GM12878 (cell line): ENCODE data around the gene KIAA0825. TPM values are rescaled to one million over a fixed set of nuclear protein-coding genes. Genes with fewer than 3 reads are reported as not detected.

ENCODE experiments used
- ATAC-seq: fragments of 200-7000 bp; cut with Tn5 transposase; 3 replicates; pipeline ENCODE4 v1.9.1; 2020; ENCODE audit warnings: mild to moderate bottlenecking, moderate library complexity
- BruUV-seq: library from RNA; stranded (reverse); fragments of 400-500 nt; replicated peaks from 2 replicates; lab custom pipeline; 2021; lab: Mats Ljungman, UMichigan
- CTCF ChIA-PET: fragments of 300-600 bp; sonication (Branson Sonifier 250); formaldehyde crosslinking; extraction: SDS; loops from one replicate; lab custom pipeline; 2021; ENCODE audit warnings: inconsistent platforms; lab: Yijun Ruan, JAX
- POLR2A ChIA-PET: fragments of 350-600 bp; formaldehyde crosslinking; extraction: SDS; loops from one replicate; lab custom pipeline; 2021; ENCODE audit warnings: inconsistent platforms; lab: Charles Lee
- RAD21 ChIA-PET: fragments of 300-600 bp; sonication (Branson Sonifier 250); formaldehyde crosslinking; loops from one replicate; lab custom pipeline; 2023; ENCODE audit warnings: antibody characterized with exemption; ENCODE audit not compliant: unreplicated experiment; lab: Charles Lee
- SMC1A ChIA-PET: fragments of 300-600 bp; sonication (Branson Sonifier 250); formaldehyde crosslinking; loops from one replicate; lab custom pipeline; 2023; ENCODE audit not compliant: unreplicated experiment, uncharacterized antibody; lab: Charles Lee
- DNase-seq: peaks from one replicate; pipeline ENCODE4 v3.0.0-alpha.2; 2011; ENCODE audit warnings: low read depth, low spot score
- FAIRE-seq: peaks from 3 replicates; lab custom pipeline; 2011; peaks lifted over from hg19 to GRCh38; lab: Jason Lieb, UNC
- H2AFZ ChIP-seq: 2 replicates; pipeline ENCODE4 v1.6.0; 2011; ENCODE audit warnings: low read depth, low read length, control low read depth; ENCODE audit not compliant: control insufficient read depth
- H3K27ac ChIP-seq: 2 replicates; pipeline ENCODE4 v1.5.1; 2011; ENCODE audit warnings: control low read depth; ENCODE audit not compliant: control insufficient read depth, insufficient read depth
- H3K27me3 ChIP-seq, 2 experiments: replicated peaks in 1 of 2; 2 replicates each; pipeline versions ENCODE4 v1.6.0 to v1.6.1; 2011; ENCODE audit warnings: low read length in 1 of 2; ENCODE audit not compliant: control insufficient read depth in 2 of 2, insufficient read depth in 2 of 2
- H3K36me3 ChIP-seq, 2 experiments: 2 replicates each; pipeline ENCODE4 v1.5.1; 2011; ENCODE audit warnings: low read length in 1 of 2; ENCODE audit not compliant: control insufficient read depth in 2 of 2, insufficient read depth in 2 of 2
- H3K4me1 ChIP-seq: 2 replicates; pipeline ENCODE4 v1.6.1; 2011; ENCODE audit warnings: mild to moderate bottlenecking, low read length, moderate library complexity, mixed read lengths; ENCODE audit not compliant: control insufficient read depth, insufficient read depth
- H3K4me2 ChIP-seq: 2 replicates; pipeline ENCODE4 v1.6.0; 2011; ENCODE audit warnings: control low read depth; ENCODE audit not compliant: control insufficient read depth, insufficient read depth
- H3K4me3 ChIP-seq: fragments of 200-600 bp; sonication (generic); 2 replicates; pipeline ENCODE4 v1.5.1; 2016
- H3K79me2 ChIP-seq: 2 replicates; pipeline ENCODE4 v1.6.0; 2011; ENCODE audit warnings: low read length; ENCODE audit not compliant: control insufficient read depth, insufficient read depth
- H3K9ac ChIP-seq: 2 replicates; pipeline ENCODE4 v1.8.0; 2011; ENCODE audit warnings: low read length, control low read depth, mixed read lengths; ENCODE audit not compliant: control insufficient read depth, insufficient read depth
- H3K9me3 ChIP-seq: replicated peaks from 3 replicates; pipeline ENCODE4 v1.5.1; 2011; ENCODE audit warnings: mild to moderate bottlenecking, low read length; ENCODE audit not compliant: control insufficient read depth, insufficient read depth
- H4K20me1 ChIP-seq: 2 replicates; pipeline ENCODE4 v1.6.0; 2011; ENCODE audit not compliant: control insufficient read depth, insufficient read depth
- ATF2 ChIP-seq: IDR thresholded peaks from 2 replicates; pipeline ENCODE4 v1.6.1; 2012; ENCODE audit warnings: low read length, inconsistent platforms
- CHD2 ChIP-seq: IDR thresholded peaks from 2 replicates; pipeline ENCODE4 v1.6.1; 2011; ENCODE audit warnings: low read depth, low read length, improper control_type of control experiment, borderline replicate concordance
- FOS ChIP-seq: IDR thresholded peaks from 3 replicates; pipeline ENCODE4 v1.6.1; 2011; ENCODE audit warnings: borderline replicate concordance; ENCODE audit not compliant: insufficient read length; ENCODE audit errors: extremely low read depth
- PAX5 ChIP-seq: IDR thresholded peaks from 2 replicates; pipeline ENCODE4 v1.6.1; 2011; ENCODE audit warnings: low read depth, low read length, borderline replicate concordance
- STAT1 ChIP-seq: fragments of 450-650 bp; conservative IDR thresholded peaks from 2 replicates; pipeline ENCODE4 v1.6.1; 2014; ENCODE audit warnings: antibody characterized with exemption, mild to moderate bottlenecking
- ZBTB33 ChIP-seq: fragments of 450-650 bp; IDR thresholded peaks from 2 replicates; pipeline ENCODE4 v1.6.1; 2017; ENCODE audit warnings: mild to moderate bottlenecking
- ZNF24 ChIP-seq: fragments of 450-650 bp; IDR thresholded peaks from 2 replicates; pipeline ENCODE4 v1.6.1; 2017; ENCODE audit warnings: antibody characterized with exemption, mild to moderate bottlenecking
- WGBS: methylation state at CpG from one replicate; pipeline ENCODE4 v1.1.6; 2016; ENCODE audit warnings: low lambda C conversion rate; ENCODE audit not compliant: insufficient replicate concordance, insufficient coverage; ENCODE audit errors: missing lambda C conversion rate; 5-methylcytosine and 5-hydroxymethylcytosine counted together
- in situ Hi-C: fragments of 300-500 bp; cut with MboI; formaldehyde crosslinking; loops from 9 replicates; pipeline ENCODE4 v1.14.3; 2018; ENCODE audit warnings: mixed read lengths
- intact Hi-C: fragments of 100-400 bp; cut with micrococcal nuclease; formaldehyde crosslinking; loops from one replicate; pipeline ENCODE4 v1.14.2; 2022; ENCODE audit not compliant: unreplicated experiment
- polyA plus RNA-seq, 11 experiments: library from polyadenylated mRNA; depleted of rRNA in 4 of 11; unstranded in 6 of 11; stranded (reverse) in 5 of 11; fragments of >200 nt; fragmentation: Nextera tagmentation in 4 of 11; fragmentation: Illumina TruSeq in 1 of 11; extraction: Ambion mirVana in 4 of 11; extraction: Trizol in 1 of 11; gene quantifications; 1 replicate in 1 of 11; 2 replicates in 10 of 11; pipeline versions ENCODE4 v1.2.1 to v1.2.3, GENCODE V29; 2011 to 2016; ENCODE audit warnings: inconsistent platforms in 2 of 11, missing spikeins in 2 of 11, low read depth in 1 of 11
- total RNA-seq, 4 experiments: library from RNA; depleted of rRNA in 3 of 4; stranded (reverse); fragments of >200 nt in 3 of 4; fragmentation: Illumina TruSeq in 1 of 4; extraction: Trizol in 1 of 4; gene quantifications; 2 replicates each; pipeline versions ENCODE4 v1.2.1 to v1.2.3, GENCODE V29; 2013 to 2021

Gene KIAA0825
- total and polyA plus RNA-seq, 10 of the 15 experiments (the other 5 are each of a cell fraction or from before 2014, with no cell fraction given), result 0.55 to 1.9 (median 1.5) TPM

- ATAC-seq (no peak), FAIRE-seq (no peak), DNase-seq (no peak)
- H4K20me1 ChIP-seq, result no peaks in the 10 kb centered on the region
- no peaks in the 10 kb centered on the region for H3K27me3 ChIP-seq
- 0 out of 2 replicates have a peak overlapping the region, but pooled peaks have one; percentile 8 for H2AFZ ChIP-seq
- H3K79me2 ChIP-seq, result peaks cover 34% of the 10 kb centered on the region
- peak overlapping the region; percentile 35; the same call in 1 of the 2 replicates for H3K4me2 ChIP-seq
- TF ChIP-seq PAX5 (no peak), FOS (no peak), ATF2 (no peak), CHD2 (no peak), ZBTB33 (no peak), ZNF24 (no peak), STAT1 (no peak)
- POLR2A ChIA-PET, result no interaction called here
- 67% methylated on average over 2 of the region's 2 CpGs for WGBS
- no TSS peak for BruUV-seq
- H3K36me3 ChIP-seq, result no peaks in the 10 kb centered on the region
- RAD21 ChIA-PET, result interaction anchor here (1.9 to 2.4 kb wide), 2 partner anchors 99 to 114 kb away, joined by 7 to 8 read pairs; no protein-coding TSS in a partner anchor
- no peak overlapping the region for H3K27ac ChIP-seq
- CTCF ChIA-PET, result interaction anchor here (0.6 to 1.5 kb wide), 5 partner anchors 9 to 285 kb away, joined by 3 to 5 read pairs (median 4); no protein-coding TSS in a partner anchor
- no peaks in the 10 kb centered on the region; the same call in 1 of the 3 replicates for H3K9me3 ChIP-seq
- H3K4me1 ChIP-seq, result peaks cover 4% of the 10 kb centered on the region
- in situ Hi-C loops (no loop called here), intact Hi-C loops (no loop called here)
- H3K9ac ChIP-seq, result no peak overlapping the region
- SMC1A ChIA-PET, result interaction anchor here (0.6 to 2.3 kb wide), 11 partner anchors 8 to 114 kb away, joined by 3 to 9 read pairs (median 4); no protein-coding TSS in a partner anchor
- H3K4me3 ChIP-seq, result no peak overlapping the region
Observed at GRCh38 chr5:94623877-94624276, 5.5 kb upstream of the KIAA0825 start.
